ENCODE data around the gene KLHL29. TPM values are rescaled to one million over a fixed set of nuclear protein-coding genes. Genes with fewer than 3 reads are reported as not detected.

KLHL29 gene
- total RNA-seq, 1 experiment from 2014 or later: 16.7 TPM

DNA sequence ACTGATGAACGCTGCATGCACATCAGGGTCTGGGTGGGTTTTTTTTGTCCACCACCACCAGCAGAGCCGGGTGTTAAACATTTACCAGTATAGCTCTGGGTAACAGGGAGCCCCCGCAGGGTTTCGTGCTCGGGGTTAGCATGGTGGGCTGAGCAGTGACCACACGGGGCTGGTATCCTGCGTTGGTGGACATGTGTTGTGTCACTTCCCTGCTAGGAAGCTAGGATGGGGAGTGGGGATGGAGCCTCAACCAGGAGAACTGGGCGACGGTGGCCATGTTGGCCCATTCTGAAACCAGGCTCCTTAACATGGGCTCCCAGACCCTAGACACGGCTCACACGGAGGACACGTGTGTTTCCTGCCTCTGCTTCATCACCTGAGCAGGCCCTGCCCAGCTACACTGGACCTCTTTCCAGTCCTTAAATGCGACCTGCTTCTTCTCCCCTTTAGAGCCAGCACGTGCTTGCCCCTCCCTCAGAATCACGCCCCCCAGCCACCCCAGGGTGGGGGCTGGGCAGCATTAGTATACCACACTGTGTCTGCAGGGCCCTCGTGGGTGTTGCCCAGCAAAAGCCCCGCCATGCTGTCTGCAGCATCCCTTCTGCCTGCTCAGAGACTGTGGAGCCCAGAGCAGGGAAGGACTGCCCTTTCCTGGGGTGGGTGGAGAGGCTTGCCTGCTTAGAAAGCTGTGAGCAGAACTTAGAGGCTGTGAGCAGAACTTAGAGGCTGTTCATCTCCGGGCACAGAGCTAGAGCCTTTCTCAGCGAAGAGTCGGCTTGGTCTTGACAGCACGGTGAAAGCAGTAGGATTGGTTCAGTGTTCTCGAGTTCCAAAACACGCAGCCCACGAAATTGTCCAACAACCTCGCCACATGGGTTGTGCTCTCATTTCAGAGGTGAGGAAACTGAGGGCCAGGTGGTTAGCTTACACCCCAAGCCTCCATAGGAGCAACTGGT lies 142.1 kb downstream of the KLHL29 start:
- RAD21 ChIA-PET (ENCODE audit: low non-redundant PET in 1 of 2, low total read pairs in 2 of 2, uncharacterized antibody in 2 of 2, unreplicated experiment in 2 of 2): no interaction called here
- DNase-seq (ENCODE audit: low read depth, low spot score): no peak
- Histone ChIP-seq H3K9me3 (ENCODE audit: control insufficient read depth in 1 of 2, insufficient read depth in 1 of 2, low read depth in 1 of 2, low read length in 2 of 2) (no peaks in the 10 kb centered on the region), H3K4me3 (replicated peaks in 1 of 2; ENCODE audit: low read depth in 1 of 2, low read length in 2 of 2) (no peak overlapping the region), H3K27me3 (ENCODE audit: insufficient read depth, low read length) (no peaks in the 10 kb centered on the region), H3K9ac (ENCODE audit: low read length) (no peak overlapping the region), H3K4me2 (ENCODE audit: low read length) (no peak overlapping the region), H4K20me1 (ENCODE audit: insufficient read depth) (no peaks in the 10 kb centered on the region), H3K9me2 (ENCODE audit: insufficient read depth) (no peaks in the 10 kb centered on the region), H3K36me3 (ENCODE audit: control insufficient read depth in 1 of 2, insufficient read depth in 2 of 2, low read length in 2 of 2) (no peaks in the 10 kb centered on the region), H2AFZ (ENCODE audit: low read depth, low read length, poor library complexity, severe bottlenecking) (no peak overlapping the region), H3K79me2 (ENCODE audit: insufficient read depth, low read length) (no peaks in the 10 kb centered on the region), H3K4me1 (ENCODE audit: control insufficient read depth in 1 of 2, insufficient read depth in 2 of 2, low read length in 2 of 2) (peaks cover 15 to 25% of the 10 kb centered on the region in 2 experiments), H3K27ac (ENCODE audit: low read depth, low read length) (no peak overlapping the region)
- intact Hi-C loops (cut with micrococcal nuclease): no loop called here
- CTCF ChIA-PET: no interaction called here
- no peak for TF ChIP-seq RAD21 (IDR thresholded peaks at IDR 0.05; ENCODE audit: low read depth)
- ATAC-seq: no peak
- BruUV-seq (replicated peaks): no TSS peak
- POLR2A ChIA-PET: no interaction called here

GRCh38 chr2:23528171-23528570 lies 143.2 kb downstream of the KLHL29 start:
- ATAC-seq: no peak
- H3K9me3 ChIP-seq (ENCODE audit: control insufficient read depth in 1 of 2, insufficient read depth in 1 of 2, low read depth in 1 of 2, low read length in 2 of 2): no peaks in the 10 kb centered on the region
- no peak overlapping the region for H3K4me2 ChIP-seq (ENCODE audit: low read length)
- no peaks in the 10 kb centered on the region for H3K27me3 ChIP-seq (ENCODE audit: insufficient read depth, low read length)
- H3K9ac ChIP-seq (ENCODE audit: low read length): no peak overlapping the region
- peaks cover 15 to 23% of the 10 kb centered on the region in 2 experiments for H3K4me1 ChIP-seq (ENCODE audit: control insufficient read depth in 1 of 2, insufficient read depth in 2 of 2, low read length in 2 of 2)
- H3K79me2 ChIP-seq (ENCODE audit: insufficient read depth, low read length): no peaks in the 10 kb centered on the region
- POLR2A ChIA-PET: no interaction called here
- H2AFZ ChIP-seq (ENCODE audit: low read depth, low read length, poor library complexity, severe bottlenecking): no peak overlapping the region
- no peaks in the 10 kb centered on the region for H4K20me1 ChIP-seq (ENCODE audit: insufficient read depth)
- BruUV-seq (replicated peaks): no TSS peak
- no peak overlapping the region for H3K27ac ChIP-seq (ENCODE audit: low read depth, low read length)
- CTCF ChIA-PET: no interaction called here
- no peaks in the 10 kb centered on the region for H3K36me3 ChIP-seq (ENCODE audit: control insufficient read depth in 1 of 2, insufficient read depth in 2 of 2, low read length in 2 of 2)
- no peak overlapping the region for H3K4me3 ChIP-seq (replicated peaks in 1 of 2; ENCODE audit: low read depth in 1 of 2, low read length in 2 of 2)
- no peaks in the 10 kb centered on the region for H3K9me2 ChIP-seq (ENCODE audit: insufficient read depth)
- no peak for DNase-seq (ENCODE audit: low read depth, low spot score)
- intact Hi-C loops (cut with micrococcal nuclease): no loop called here
- RAD21 ChIA-PET (ENCODE audit: low non-redundant PET in 1 of 2, low total read pairs in 2 of 2, uncharacterized antibody in 2 of 2, unreplicated experiment in 2 of 2): no interaction called here
- no peak for TF ChIP-seq ZFX (IDR thresholded peaks at IDR 0.05)
- TF ChIP-seq, protein P1, sequence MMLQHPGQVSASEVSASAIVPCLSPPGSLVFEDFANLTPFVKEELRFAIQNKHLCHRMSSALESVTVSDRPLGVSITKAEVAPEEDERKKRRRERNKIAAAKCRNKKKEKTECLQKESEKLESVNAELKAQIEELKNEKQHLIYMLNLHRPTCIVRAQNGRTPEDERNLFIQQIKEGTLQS (IDR thresholded peaks at IDR 0.05): no peak
- TF ChIP-seq JUND (IDR thresholded peaks at IDR 0.05): no peak
- no peak for TF ChIP-seq SP1 (IDR thresholded peaks at IDR 0.05; ENCODE audit: low read depth)
- no peak for TF ChIP-seq SIN3A (IDR thresholded peaks at IDR 0.05; ENCODE audit: low read depth)
- TF ChIP-seq YY1 (IDR thresholded peaks at IDR 0.05; ENCODE audit: extremely low read depth, insufficient replicate concordance, low read depth, low read length): no peak
- TF ChIP-seq ZBTB33 (IDR thresholded peaks at IDR 0.05; ENCODE audit: extremely low read depth, insufficient replicate concordance, low read length): no peak
- TF ChIP-seq FOSL1 (IDR thresholded peaks at IDR 0.05; ENCODE audit: low read depth): no peak
- TF ChIP-seq ELF1 (IDR thresholded peaks at IDR 0.05; ENCODE audit: borderline replicate concordance, low read depth): no peak
- TF ChIP-seq, protein P2, sequence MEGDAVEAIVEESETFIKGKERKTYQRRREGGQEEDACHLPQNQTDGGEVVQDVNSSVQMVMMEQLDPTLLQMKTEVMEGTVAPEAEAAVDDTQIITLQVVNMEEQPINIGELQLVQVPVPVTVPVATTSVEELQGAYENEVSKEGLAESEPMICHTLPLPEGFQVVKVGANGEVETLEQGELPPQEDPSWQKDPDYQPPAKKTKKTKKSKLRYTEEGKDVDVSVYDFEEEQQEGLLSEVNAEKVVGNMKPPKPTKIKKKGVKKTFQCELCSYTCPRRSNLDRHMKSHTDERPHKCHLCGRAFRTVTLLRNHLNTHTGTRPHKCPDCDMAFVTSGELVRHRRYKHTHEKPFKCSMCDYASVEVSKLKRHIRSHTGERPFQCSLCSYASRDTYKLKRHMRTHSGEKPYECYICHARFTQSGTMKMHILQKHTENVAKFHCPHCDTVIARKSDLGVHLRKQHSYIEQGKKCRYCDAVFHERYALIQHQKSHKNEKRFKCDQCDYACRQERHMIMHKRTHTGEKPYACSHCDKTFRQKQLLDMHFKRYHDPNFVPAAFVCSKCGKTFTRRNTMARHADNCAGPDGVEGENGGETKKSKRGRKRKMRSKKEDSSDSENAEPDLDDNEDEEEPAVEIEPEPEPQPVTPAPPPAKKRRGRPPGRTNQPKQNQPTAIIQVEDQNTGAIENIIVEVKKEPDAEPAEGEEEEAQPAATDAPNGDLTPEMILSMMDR (IDR thresholded peaks at IDR 0.05 in 2 of 3, conservative IDR thresholded peaks at IDR 0.05 in 1 of 3; ENCODE audit: borderline replicate concordance in 1 of 3, insufficient read depth in 1 of 3, low read depth in 2 of 3, low read length in 2 of 3): no peak
- no peak for TF ChIP-seq POLR2A (IDR thresholded peaks at IDR 0.05; ENCODE audit: borderline replicate concordance, extremely low read depth, insufficient read depth, insufficient read length)
- TF ChIP-seq, protein P3, sequence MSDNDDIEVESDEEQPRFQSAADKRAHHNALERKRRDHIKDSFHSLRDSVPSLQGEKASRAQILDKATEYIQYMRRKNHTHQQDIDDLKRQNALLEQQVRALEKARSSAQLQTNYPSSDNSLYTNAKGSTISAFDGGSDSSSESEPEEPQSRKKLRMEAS (IDR thresholded peaks at IDR 0.05): no peak
- TF ChIP-seq EZH2 (IDR thresholded peaks at IDR 0.05): no peak
- TF ChIP-seq ZNF274 (IDR thresholded peaks at IDR 0.05; ENCODE audit: low read depth, low read length): no peak
- no peak for TF ChIP-seq EGR1 (IDR thresholded peaks at IDR 0.05; ENCODE audit: low read depth)
- no peak for TF ChIP-seq EZH2phosphoT487 (IDR thresholded peaks at IDR 0.05; ENCODE audit: borderline replicate concordance)
